ENCODE measurements around the gene RNF224.
A peak's percentile ranks its signal among the peaks of the same experiment; 100 is the strongest.

RNF224 gene

DNA sequence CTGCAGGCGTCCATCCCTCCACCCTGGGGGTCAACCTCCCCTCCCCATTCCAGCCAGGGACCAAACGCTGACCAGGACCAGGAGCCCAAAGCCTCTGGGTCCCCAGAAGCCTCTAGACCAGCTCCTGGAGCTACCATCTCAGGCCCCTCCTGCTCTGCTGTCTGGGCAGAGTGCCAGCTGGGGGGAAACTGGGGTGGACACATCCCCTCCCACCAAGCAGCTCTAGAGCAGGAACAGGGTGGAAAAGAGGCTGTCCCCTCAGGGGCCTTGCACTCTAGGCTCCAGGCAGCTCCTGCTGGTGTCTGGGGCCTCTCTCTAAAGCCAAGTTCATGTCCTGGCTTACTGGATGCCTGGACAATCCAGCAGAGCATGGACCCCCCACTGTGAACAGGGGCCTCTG is 34.4 kb upstream of the RNF224 start:
- no peak for DNase-seq

DNA sequence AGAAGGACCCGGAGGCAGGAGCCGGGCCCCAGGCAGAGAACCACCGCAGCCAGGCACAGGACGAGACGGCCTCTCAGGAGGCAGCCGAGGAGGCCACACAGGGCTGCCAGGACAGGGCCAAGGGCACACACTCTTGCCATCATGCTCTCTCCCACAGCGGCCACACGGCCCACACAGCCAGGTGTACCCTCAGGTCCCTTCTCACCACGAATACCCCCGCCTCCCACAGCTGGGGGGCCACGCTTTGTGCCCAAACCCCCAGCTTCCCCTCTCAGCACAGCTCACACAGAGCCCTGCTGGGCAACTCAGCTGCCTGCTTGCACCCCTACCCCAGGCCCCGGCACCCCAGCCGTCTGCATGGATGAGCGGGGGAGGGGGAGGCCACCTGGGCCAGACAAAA is 33.5 kb upstream of the RNF224 start:
- no peak for DNase-seq

DNA sequence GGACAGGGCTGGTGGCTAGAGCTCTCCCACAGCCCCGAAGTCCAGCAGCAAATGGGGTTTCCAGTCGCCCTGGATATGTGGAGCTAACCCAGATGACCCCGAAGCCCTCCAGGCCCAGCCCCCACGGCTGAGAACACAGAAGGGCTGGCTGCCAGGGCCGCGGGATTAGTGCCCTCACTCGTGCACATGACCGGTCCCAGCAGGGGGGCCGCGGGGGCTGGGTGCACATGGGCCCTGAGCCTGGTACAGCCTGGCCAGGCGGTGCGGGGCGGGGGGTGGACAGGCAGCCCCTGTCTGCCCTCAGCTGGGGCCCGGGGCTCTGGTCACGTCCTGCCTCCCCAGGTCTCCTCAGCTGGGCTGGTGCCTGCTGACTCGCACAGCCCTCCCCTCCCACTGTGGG is 32.9 kb upstream of the RNF224 start:
- DNase-seq: no peak

DNA sequence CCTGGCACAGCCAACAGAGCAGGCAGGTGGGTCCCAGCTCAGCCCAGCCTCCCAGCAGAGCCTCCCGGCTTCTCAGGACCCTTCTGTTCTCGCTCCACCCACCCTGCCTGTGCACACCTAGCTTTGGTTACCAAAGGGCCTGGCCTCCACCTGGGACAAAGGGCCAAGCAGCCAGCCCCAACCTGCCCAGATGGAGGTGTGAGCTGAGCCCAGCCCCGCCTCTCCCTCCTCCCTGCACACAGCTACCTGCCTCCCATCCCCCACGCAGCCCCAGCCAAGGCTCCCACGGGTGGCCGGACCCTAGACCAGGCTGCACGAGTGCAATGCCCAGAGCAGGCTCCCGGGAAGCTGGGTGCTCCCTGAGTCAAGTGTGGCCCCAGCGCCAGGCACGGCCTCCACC is 32.4 kb upstream of the RNF224 start:
- DNase-seq: peak; percentile 86

DNA sequence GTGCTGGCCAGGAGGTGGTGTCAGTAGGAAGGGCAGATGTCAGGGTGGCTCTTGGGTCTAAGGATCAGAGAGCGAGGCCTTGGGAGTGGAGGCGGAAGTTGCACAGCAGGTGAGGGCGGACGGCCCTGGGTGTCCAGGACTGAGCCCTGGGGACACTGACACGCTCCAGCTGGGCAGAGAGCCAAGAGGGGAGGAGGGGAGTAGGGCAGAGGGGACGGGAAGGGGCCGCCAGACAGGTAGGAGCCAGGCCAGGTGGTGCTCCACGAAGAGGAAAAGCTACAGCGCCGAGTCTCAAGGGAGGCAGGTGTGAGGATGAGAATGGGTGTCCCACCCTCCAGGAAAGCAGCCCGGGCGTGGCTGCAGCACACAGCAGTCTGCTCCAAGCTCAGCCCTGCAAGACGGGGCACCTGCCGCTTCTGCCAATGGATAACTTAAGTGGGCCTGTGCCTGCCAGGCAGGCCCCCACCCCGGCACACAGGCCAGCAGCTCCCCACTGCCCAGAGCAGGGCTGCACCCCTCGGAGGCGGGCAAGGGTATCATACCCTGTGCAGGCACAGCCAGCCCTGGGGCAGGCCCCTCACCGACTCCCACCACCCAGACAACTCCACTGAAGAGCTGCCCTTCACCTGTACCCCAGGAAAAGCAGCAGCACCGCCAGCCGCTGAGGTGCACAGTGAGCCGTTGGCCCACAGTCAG is 31.6 kb upstream of the RNF224 start:
- DNase-seq: peak; percentile 99

DNA sequence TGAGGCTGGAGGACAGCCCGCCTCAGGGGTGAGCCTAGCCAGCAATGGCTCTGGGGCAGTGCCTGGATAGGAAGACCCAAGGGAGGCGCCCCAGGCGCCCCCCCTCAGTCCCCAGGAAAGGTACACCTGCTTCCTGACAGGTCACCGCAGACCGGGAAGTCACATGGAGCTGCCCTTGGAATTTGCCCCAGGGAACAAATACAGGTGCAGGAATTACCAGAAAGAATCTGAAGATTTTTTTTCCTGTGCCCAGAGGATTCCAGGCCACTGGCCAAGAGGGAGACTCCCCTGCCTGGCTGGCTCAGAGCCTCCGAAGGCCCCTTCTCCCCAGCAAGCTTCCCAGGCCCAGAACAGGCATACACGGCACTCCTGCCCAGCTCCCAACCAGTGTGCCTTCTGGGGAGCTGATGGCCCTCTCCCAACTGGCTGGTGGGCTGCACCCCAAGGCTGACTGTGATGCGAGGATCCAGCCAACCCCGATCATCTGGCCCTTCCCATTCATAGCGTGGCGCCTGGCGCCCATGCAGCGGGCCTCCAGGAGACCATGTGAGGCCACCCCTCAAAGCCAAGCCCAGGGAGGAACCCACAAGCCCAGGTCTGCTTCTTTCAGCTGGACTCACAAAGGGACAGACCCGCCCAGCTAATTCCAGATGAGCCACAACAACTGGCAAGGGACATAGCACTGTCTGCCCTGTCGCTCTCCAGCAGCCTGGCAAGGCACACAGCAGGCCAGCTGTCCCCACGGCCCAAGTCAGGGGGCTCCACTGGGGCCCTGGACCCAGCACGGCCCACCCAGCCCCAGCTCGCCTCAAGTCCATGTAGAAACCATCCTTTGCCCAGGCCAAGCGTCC is 29.0 kb upstream of the RNF224 start:
- DNase-seq: no peak

DNA sequence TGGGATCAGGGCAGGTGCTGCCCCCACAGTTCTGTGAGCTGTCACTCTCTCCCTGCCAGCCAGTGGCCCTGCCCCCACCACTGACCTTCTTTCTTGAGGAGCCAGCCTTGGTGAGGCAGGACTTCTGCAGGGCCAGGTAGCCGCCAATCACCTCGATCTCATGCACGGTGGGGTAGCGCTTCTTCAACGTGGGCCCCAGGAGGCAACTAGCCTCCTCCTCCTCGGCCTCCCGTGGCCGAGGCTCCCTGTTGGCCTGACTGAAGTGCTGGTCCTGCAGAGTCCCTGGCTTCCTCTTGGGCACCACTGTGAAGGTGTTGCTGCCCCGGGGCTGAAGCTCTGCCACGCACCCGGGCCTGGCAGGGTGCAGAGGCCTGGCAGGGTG is 28.4 kb upstream of the RNF224 start:
- DNase-seq: no peak

DNA sequence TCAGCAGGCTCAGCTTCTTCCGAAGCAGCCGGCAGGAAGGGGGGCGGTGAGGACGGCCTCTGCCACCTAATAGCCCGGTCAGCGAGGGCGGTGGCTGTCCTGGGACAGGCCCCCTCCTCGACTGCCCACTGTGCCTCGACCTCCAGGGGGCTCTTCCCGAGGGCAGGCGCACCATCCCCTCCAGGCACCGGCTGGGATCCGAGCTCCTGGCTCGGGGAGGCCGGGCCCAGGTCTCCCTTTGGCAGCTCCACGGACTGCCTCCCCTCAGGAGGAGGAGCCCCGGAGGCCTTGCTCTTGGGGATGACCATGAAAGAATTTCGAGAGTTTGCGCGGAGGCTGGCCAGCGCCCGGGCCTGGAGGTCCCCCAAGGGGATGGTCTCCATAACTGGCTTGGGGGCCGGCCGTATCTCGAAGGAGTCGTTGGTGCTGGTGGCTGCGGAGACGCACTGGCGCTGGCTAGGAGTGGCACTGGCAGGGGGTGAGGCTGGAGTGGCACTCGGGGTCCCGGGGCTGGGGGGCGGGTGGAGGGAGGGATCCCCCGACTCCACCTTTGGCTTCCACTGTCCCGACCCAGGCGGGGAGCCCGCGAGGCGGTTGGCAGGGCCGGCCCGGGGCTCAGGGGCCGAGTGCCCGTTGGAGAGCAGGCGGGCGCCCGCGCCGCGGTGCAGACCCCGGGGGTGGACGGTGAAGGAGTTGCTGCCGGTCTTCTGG is 27.7 kb upstream of the RNF224 start:
- DNase-seq: no peak

DNA sequence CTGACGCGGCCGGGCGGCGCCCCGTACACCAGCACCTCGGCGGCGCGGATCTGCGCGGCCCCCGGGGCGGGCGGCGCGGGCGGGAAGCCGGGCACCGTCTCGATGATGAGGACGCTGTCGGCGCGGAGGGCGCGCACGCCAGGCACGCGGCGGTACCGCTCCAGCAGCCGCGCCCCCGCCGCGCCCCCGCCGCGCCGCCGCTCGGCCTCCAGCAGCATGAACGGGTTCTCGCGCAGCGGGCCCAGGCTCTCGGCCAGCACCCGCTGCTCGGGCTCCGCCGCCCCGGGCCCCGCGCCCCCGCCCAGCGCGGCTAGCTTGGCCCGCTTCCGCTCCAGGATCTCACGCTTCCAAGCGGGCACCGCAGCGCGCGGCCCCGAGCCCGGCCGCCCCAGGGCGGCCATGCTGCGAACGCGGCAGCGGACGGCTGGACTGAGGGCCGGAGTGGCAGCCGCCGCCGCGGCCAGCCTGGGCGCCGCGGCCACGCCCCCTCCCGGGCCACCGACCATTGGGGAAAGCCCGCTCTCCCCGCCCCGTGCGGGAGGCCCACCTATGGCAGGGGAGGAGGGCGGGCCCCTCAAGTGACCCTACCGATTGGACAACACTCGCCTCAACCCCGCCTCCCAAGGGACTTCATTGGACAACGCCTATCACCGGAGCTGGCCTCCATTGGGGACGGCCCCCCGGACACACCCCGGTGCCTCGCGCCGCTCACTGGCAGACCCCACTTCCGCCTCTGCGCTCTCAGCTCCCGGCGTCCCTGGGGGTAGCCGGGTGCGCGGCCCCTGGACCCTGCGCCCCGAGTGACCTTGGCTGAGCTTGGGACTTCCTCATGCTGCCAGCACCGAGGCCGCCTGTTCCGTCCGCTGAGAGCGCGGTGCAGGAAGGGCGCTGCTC is 26.7 kb upstream of the RNF224 start, which contains the start of gene TPRN:
TPRN (minus strand) TSS at position 431 of the 894 bp plus-strand sequence; CDS start at position 401, 30 bp downstream.
- DNase-seq: peak; percentile 98

DNA sequence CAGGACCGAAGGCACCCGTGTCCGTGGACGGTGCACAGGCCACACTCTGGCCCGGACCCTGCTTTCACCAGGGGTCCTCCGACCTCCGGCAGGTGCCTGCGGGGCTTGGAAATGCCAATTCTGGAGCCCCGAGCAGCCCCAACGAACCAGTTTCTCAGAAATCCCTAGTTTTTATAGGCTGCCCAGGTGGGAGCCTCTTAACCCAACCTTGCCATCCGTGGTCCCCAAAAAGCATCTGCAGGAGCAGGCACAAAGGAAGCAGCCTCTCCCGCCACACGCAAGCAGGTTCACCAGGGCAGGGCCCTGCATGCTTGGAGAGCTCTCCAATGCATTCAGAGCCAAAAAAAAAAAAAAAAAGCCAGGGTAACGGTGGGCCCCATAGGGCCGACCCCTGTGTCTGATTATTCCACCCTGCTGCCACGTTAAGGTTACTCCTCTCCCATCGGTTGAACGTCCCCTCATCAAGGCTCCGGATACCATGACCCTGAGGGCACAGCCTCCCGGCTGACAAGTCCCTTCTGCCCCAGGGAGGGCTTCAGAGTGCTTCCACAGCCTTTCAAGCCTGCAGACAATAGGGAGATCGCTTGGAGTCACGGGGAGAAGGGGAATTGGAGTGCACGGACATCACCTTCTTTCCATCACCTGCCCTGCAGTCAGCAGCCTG is 26.0 kb upstream of the RNF224 start:
- DNase-seq: no peak

DNA sequence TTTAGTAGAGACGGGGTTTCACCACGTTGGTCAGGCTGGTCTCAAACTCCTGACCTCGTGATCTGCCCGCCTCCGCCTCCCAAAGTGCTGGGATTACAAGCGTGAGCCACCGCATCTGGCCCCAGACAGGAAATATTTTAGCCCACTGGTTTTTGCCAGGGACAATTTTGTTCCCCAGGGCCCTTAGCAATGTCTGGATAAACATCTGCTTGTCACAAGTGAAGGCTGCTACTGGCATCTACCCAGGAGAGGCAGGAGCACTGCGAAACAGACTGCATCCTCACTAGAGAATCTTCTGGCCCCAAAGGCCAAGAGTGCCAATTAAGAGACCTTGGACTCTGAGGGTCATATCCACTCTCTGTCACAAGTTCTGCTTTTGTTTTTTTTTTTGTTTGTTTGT is 24.3 kb upstream of the RNF224 start:
- DNase-seq: no peak

DNA sequence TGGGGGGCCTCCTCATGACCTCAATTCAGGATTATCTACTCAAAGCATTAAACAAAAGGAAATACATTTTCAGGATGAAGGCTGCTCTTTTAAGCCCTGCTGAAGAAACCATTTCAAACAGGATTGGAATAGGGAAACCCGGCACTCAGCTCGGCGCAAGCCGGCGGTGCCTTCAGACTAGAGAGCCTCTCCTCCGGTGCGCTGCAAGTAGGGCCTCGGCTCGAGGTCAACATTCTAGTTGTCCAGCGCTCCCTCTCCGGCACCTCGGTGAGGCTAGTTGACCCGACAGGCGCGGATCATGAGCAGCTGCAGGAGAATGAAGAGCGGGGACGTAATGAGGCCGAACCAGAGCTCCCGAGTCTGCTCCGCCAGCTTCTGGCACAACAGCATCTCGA is 22.6 kb upstream of the RNF224 start:
- no peak for DNase-seq

DNA sequence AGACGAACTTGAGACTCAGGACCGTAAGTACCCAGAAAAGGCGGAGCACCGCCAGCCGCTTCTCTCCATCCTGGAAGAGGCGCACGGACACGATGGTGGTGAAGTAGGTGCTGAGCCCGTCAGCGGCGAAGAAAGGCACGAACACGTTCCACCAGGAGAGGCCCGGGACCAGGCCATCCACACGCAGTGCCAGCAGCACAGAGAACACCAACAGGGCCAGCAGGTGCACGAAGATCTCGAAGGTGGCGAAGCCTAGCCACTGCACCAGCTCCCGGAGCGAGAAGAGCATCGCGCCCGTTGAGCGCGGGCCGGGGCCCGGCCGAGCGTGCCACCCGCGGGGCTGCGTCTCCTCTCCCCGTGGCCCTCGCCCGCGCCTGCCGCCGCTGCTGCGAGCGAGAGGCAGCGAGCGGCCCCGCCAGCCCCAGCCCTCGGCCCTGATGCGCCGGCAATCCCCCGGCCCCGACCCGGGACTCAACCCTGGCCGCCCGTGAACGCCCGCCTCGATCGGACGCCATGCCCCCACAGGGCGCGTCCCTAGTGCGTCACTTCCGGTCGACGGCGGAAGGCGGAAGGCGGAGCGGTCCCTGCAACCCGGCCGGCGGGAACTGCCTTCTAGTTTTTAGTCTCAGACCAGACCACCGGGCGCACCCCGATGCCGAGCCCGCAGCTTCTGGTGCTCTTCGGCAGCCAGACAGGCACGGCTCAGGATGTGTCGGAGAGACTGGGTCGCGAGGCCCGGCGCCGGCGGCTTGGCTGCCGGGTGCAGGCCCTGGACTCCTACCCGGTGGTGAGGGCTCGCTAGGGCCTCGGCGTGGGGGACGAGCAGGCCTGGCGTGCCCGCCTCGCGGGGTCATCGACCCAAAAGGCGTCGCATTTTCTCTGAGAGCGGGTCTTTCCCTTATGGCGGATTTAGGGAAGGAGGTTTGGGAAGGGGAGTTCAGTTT is 21.9 kb upstream of the RNF224 start, which contains the start of the genes NDOR1 and TMEM203:
NDOR1 (plus strand) TSS at position 575 of the 944 bp plus-strand sequence; CDS start at position 653, 78 bp downstream.
TMEM203 (minus strand) TSS at position 523 of the 944 bp plus-strand sequence; CDS start at position 289, 234 bp downstream.
- DNase-seq: no peak

DNA sequence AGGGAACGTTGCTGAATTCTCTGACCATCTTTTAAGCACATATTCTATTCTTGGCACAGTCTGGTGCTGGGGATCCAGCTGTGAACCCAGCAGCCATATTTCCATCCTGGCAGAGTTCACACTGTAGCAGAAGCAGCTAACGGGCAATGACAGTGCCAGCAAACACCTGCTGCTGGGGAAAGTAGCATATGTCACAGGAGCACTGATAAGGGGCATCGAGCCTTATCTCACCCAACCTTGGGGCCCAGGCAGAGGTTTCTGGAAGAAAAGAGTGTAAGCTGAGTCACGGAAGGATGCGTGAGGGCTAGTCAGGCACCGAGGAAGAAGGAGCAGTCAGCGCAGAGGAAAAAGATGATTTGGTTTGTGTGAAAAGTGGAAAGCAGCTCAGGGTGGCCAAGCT is 20.7 kb upstream of the RNF224 start:
- no peak for DNase-seq

DNA sequence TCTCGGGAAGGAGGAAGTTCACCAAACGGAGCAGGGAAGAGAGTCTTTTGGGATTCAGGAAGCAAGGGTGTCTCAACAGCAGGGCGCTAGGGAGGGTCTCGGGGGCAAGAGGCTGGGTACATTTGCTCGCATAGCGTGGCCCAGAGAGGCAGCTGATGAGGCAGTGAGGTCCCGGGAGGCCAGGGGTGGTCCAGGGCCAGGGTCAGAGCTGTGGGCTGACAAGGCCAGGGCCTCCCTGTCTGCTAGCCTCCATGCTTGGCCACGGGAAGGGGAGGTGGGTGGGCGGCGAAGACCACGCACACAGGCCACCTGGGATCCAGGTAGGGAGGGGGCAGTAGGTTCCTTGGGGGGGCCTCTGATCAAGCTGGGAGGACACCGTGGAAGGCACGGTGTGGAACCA is 15.8 kb upstream of the RNF224 start:
- DNase-seq: no peak

DNA sequence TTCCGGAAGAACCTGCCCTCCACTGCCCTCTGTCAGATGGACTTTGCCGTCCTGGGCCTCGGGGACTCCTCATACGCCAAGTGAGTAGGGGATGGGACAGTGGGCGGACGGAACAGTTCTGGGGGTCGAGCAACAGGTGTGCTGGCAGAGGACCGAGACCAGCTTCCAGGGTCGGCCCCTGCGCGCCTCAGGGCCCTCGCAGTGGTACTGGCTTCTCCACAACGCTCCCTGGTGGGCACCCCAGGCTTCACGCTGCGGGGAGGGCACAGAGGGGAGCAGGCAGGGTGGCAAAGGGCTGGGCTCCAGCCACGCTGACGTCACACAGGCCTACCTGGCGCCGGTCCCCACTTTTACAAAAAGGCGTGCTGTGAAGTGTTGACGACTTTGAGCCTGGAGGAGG is 14.8 kb upstream of the RNF224 start:
- no peak for DNase-seq

DNA sequence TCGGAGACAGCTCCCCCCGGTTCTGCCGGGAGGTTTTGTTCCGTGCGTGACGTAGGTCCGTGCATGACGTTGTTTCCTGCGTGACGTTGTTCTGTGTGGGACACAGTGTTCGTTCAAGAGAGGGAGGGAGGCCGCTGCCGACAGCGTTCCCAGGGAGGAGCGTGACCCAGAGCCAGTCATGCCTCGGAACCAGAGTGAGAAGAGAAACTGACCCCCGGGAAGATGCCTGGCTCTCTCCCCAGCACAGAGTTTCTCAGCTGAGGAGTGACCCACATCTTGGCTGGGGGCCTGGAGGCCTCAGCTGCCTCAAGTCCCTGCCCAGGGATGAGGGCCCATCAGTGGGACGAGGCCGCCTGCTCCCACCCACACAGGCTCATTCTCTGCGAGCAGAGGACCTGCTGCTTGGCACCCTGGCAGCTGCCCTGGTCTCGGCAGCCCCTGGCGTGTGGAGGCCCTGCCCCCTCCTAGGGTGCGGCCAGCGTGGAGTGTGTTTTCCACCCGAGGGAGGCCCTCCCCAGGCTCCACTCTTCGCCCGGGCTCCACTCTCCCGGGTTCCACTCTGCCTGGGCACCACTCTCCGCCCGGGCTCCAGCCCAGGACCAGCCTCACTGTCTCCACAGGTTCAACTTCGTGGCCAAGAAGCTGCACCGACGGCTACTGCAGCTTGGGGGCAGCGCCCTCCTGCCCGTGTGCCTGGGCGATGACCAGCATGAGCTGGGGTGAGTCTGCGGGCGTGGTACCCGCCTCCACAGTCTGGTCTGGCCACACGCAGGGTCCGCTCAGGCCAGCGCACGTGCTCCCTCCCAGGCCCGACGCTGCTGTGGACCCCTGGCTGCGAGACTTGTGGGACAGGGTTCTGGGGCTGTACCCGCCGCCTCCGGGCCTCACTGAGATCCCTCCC is 13.9 kb upstream of the RNF224 start:
- no peak for DNase-seq

DNA sequence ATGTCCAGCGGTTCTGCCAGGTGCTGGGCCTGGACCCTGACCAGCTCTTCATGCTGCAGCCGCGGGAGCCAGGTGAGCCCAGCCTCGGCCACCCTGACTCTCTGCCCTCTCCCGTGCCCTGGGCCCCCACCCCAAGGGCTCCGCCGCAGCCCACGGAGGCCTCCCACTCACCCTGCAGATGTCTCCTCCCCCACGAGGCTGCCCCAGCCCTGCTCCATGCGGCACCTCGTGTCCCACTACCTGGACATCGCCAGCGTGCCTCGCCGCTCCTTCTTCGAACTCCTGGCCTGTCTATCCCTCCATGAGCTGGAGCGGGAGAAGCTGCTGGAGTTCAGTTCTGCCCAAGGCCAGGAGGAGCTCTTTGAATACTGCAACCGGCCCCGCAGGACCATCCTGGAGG is 12.7 kb upstream of the RNF224 start:
- no peak for DNase-seq

DNA sequence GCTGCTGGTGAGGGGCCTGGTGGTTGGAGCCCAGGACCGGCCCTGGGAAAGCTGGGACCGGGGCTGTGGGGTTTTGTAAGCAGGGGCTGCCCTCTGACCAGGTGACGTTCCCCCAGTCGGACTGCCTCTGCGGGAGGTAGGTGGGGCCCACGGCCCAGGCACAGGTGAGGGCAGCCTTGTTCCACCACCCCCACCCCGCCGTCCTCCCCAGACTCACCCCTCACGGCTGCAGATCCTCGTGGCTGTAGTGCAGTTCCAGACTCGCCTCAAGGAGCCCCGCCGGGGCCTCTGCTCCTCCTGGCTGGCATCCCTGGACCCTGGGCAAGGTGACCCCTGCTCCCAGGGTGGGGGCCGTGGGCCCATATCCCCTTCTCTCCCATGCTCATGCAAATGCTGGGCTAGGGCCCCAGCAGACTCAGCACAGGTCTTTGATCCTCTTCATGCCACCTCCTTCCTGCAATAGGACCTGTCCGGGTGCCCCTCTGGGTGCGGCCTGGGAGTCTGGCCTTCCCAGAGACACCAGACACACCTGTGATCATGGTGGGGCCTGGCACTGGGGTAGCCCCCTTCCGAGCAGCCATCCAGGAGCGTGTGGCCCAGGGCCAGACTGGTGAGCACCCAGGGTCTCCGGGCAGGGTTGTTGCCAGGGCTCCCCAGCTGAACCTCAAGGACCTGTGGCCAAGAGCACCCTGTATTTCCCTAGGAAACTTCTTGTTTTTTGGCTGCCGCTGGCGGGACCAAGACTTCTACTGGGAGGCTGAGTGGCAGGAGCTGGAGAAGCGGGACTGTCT is 11.9 kb upstream of the RNF224 start:
- no peak for DNase-seq

Data from DMS153 (cell line).